GM19193 (cell line): ENCODE measurements around the gene DMAP1.

Source experiments
- POLR2A ChIP-seq: IDR thresholded peaks from 4 replicates; pipeline ENCODE4 v1.6.1; 2011; ENCODE audit not compliant: insufficient read depth, insufficient read length; ENCODE audit errors: extremely low read depth

The DMAP1 gene

DNA sequence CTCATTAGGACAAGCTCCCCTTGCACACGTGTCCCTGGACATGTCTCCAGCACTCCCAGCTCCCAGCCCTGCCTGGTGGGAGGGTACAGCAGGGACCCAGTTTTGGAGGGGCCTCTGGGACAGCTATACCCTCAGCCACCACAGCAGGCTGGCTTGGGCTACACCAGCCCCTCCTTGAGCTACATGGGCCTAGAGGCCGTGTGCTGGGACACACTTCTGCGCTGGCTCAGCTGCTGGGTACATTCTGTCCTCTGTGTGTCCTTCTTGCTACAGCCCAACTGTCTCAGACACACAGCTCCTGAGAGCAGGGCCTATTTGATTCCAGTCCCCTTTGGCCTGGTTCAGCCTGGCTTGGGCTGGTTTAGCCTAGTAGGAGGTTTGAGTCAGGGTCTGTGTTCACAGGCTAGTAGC lies 26.7 kb downstream of the DMAP1 start:
- no peak for TF ChIP-seq POLR2A

DNA sequence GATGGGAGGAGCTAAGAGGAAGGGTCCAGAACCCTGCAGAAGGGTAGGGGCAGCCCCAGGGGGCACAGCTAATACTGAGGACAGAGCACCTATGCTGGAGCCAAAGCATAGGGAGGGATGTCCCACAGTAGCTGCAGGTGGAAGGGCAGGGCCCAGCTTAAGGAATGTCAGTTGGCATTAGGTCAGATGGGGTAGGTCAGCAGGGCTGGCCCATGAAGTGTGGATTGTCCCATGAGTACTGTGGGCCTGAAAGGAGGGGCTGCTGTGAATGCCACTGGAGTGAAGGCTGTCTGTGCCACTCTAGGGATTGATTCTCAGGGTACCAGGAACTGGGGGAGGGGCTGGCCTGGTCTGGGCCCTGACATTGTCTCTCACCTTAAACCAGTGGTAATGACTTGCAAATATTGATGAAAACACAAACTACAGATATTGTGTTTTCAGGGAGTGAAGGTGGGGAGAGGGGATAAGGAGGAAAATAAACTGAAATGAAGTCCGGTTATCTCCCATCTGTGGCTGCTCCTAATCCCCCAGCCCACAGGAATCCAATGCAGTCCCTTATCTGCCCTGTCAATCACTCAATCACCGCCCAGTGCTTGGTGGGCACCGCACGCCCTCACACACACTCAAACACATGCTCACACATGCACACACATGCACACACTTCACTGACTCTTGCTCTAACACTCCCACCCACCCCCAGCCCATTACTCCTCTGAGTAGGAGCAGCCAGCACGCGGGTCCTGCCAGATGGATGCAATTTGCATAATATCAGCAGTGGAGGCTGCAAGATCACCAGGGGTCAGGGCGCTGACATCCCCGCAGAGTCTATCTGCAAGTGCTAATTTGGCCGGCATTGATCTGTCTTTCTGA lies 27.8 kb downstream of the DMAP1 start:
- TF ChIP-seq POLR2A: no peak

DNA sequence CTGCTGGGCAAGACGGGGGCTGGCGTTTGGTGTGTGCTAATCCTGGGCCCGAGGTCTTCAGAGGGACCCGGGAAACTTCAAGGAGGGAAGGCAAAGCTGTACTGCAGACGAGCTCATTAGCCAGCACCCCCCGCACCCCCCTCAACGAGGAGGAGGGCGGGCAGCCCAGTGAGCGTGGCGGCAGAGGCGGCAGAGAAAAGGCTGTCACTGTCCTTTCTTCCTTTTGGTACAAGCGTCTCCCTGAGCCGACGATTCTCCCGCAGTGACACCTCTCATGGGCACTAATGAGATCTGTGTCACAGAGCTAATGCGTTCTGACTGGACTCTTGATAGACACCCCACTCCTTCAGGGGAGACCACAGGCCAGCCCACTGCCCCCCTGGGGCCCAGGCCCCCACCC lies 29.5 kb downstream of the DMAP1 start:
- TF ChIP-seq POLR2A: no peak

DNA sequence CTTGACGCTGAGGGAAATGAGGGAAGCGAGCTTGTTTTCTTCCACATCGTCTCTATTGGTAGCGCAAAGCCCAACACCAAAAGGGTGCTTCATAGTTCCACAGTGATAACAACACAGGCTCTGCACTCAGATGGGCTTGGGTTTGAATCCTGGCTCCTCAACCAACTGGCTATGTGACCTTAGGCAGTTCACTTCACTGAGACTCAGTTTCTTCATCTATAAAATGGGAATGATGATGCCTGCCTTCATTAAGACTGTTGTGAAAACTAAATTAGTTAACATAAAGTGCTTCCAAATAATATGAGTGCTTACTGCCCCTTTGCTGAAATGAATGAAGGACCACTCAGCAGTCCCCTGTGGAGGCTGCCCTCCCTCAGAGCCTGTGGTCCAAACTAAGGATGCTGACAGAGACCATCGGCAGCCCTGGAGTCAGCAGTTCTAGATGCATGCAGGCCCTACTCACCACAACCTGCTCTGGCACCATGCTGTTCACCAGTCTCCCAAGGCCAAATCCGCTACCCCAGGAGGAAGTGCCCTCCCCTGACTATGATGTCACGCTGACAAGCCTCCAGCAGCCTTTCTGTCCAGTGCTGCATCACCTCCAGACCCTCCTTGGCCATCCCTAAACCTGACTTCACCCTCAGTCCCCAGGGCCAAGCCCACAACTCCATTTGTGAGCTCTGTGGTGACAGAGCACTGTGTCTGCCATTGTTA lies 30.7 kb downstream of the DMAP1 start:
- TF ChIP-seq POLR2A: no peak

DNA sequence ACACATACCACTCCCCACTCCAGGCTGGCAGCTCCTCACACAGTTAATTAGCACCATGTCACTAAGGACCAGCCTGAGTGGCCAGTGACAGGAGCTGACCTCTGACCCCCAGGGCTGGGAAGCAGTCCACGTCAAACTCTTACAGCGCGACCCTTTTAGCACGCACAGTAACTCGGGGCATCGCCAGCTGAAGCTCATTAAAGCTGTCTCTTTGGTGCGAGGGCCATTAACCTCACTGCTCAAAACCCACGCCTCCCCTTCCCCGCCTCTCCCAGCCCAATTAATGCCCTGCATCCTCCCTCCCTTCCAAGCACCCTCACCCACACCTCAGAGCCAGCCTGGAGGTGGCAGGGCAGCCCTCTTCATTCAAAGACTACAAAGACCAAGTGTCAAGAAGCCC lies 31.7 kb downstream of the DMAP1 start:
- no peak for TF ChIP-seq POLR2A

DNA sequence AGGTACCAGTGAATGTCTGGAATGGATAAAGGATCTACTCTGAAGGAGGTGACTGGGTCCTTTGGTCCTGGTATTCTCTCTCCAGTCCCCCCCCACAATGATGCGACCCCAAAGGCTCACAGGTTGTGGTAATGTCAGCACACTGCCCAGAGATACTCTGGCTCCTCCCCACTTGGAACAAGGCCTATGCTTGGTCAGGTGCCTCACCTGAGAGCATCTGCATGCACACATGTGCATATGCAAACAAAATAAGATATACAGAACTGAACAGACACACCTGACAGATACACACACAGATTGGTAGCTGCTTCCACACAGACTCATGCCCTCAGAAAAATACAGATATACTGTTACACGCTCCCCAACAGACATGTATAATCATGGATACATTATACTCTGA lies 33.5 kb downstream of the DMAP1 start:
- no peak for TF ChIP-seq POLR2A

DNA sequence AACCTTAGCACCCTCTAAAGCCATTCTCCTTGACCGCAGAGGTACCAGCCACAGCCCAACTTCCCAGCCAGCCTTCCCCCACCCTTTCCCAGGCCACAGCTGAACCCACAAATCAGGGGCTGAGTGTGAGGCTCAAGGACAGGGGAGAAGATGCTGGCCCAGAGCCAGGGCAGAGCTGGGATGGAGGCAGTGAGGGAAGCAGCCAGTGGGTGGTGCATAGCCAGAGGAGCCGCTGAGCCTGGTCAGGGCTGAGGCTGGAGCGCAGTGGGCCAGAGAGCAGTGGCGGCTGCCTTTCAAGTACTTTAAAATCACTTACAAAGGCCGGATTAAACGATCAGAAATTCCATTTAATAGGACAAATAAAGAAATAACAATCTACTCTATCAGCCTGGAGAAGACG lies 36.3 kb downstream of the DMAP1 start:
- TF ChIP-seq POLR2A: no peak

DNA sequence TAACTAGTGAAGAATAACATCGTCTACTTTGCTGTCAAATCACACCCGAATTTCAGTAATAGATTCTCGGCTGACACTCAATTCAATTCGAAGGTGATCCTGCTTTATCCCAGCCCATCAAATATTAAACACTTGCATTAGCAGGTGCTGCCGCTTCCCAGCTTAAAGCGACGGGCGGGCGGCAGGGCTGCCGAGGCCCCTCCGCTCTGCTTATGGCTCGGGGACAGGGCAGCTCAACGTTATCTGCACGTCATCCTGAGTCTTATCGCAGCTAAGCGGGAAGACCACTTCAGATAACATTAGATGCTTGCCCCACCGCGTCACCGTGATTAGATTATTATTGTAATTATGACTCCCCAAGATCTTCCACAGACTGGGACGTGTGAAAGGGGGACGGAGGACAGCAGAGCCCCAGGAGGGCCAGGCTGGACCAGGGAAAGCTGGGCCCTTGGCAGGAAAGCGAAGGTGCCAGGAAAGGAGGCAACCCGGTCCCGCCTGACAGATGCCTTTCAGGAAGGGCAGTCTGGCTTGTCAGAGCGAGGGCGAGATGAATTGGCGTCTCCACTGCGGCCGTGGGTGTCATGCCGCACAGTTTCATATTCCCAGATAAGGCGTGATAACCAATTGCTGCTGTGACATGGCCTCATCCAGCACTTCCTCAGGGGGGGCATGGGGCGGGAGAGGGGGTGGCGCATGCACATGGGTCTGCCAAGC lies 37.0 kb downstream of the DMAP1 start:
- no peak for TF ChIP-seq POLR2A

DNA sequence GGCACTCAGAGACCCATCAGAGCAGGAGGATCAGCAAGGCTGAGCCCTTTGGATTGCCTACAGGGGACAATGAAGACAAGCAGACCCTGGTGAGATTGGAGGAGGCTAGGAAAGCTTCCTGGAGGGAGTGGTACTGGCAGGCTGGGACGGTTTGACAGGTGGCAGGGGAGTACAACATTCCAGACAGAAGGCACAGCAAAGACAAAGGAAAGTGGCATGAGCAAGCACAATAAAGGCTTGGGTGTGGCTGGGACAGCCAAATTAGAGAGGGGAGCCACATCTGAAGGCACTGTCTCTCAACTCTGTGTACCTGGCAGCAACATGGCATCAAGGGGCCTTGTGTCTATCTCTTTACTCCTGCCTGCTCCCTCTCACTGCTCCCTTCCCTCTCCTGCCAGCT lies 38.2 kb downstream of the DMAP1 start:
- no peak for TF ChIP-seq POLR2A

DNA sequence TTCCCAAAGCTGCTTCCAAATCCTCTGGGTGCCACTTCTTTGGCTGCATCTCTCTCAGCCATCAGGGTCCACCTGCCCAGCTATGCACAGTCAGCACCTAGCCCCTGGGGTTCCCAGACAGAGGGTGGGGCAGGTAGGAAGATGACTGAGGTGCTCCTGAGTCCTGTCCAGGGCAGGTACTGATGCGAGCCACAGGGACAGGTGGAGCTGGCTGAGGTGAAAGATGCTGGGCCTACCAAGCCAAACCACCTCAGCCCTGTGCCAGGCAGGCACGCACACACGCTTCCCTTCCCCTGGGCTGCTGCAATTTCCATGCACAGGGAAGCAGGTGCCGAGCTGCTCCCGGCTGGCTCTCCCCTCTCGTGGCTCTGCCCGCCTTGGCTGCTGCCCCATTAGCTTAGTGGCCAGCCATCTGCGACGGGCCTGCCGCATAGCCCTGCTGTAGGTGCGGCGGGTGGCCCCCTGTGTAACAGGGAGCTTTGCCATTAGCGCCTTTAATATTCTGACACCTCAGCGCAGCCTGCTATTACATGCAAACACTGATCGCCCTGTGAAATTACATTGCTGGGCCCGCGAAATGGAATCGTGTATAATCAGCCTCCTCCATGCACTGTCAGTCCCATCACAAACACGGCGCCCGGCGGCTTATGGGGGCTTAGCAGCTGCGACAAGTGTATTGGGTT lies 38.9 kb downstream of the DMAP1 start:
- no peak for TF ChIP-seq POLR2A

DNA sequence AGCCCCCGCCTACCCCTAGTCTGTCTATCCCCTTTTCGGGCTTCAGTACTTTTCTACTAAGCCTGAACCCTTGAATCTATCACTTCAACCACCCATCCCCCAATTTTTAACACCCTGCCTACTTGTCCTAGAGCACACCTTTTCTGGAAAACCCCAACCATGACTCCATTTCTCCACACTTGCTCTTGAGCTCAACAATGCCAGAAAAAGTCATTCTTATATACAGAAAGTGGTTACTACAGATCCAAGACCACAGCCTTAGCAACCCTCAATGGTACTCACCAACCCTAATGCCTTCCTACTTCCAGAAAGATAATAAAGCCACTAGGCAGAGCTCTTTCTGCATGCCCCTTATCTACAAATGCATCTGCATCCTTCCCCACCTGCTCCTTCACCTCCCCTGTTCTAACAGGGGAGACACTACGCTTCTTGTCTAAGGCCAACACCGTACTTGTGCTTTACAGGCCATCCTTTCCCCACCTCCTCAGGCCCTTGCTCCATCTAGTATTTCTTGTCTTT lies 41.2 kb downstream of the DMAP1 start:
- no peak for TF ChIP-seq POLR2A

DNA sequence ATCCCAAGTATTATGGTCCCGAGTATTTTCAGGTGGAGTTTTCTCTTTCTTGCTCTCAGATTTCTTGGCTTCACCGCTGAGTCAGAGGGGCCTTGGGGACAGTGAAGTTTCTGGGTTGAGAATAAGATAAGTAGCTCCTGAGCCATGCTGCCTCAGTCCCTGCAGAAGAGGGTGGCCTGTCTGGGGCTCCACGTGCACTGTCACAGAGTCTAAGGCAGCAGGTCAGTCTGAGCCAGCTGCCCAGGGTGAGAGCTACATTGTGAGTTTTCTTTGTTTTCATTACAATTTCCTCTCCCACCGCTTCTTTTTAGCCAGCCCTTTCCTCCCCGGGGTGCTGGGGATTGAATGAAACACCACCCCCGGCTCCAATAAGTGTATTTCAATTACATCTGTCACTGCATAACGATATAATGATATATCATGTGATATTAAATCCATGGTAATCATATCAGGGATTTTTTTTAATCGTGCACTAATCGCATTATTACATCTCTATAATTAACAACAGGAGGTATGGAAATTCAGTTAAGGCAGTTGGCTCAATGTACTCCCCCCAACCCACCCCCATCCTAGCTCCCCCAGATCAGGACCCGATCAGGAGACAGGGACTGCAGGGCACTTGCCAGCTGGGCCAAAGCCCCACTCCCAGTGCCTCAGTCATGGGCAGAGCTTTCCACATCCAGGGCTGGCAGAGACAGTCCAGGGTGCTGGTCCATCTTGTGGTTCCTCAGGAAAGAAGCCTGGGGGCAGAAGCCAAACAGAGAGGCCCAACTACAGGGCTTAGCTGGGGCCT lies 43.7 kb downstream of the DMAP1 start:
- no peak for TF ChIP-seq POLR2A

DNA sequence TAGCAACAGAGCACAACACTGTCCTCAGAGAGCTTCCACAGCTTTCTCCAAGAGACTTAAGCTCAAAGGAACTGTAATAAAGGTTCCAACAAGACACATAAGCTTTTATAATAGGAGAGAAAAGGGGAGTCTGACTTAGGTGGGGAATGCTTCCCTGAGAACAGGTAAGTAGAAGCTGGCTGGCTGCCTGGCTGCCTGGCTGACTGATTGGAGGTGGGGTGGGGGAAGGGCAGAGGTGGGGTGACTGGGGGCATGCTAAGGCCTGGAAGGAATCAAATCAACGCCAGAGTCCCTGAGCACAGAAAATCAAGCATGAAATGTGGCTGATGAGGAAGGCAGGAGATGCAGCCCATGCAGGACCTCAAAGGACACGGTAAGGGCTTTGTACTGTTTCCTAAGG lies 45.8 kb downstream of the DMAP1 start:
- TF ChIP-seq POLR2A: no peak

DNA sequence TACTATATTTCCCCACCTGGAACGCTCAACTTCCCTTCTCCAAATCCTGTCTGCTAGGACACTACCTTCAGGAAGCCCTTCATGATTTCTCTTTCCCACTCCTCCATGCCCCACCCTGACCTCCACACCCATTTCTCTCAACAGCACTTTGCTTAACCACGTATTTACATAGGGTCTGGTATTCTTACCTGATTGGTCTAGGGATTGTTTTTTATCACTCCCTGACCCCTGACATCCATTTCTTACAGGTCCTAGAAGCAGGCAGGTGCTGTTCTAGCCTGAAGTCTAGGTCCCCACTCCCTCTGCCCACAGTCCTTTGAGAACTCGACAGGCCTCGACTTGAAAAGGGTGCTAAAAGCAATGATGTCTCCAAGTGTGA lies 47.5 kb downstream of the DMAP1 start:
- TF ChIP-seq POLR2A: no peak

DNA sequence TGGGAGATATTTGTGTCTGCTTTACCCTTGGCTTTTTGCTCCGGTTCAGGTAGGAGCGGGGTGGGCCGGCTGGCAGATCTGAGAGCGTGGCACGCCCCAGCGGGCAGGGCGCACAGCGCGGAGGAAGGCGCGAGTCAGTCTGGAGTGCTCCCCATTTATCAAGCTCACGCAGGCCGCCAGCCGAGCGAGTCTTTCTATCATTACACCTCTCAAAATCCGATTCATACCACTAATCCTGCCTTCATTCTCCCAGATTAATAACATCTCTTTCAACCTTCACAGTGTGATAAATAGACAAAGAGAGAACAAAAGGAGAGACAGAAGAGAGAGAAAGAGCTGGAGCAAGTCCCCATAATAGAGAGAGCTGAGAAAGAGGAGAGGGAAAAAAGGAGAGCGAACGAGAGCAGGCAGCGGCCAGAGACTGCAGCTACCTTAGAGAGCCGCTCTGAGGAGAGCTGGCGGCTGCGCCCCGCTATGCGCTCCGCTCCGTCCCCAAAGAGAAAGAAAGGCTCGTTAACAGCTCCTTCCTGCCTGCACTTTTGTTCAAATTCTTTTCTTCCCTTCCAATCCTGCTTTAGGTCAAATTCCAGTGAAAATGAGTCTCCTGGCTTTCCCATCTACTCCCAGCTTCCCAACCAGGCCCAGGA lies 48.0 kb downstream of the DMAP1 start:
- no peak for TF ChIP-seq POLR2A
